CD4-positive, alpha-beta T cell treated with Interleukin-4 for 4 hours (primary cell): ENCODE results near the gene PTAR1.

Experiments used
- DNase-seq: peaks from one replicate; pipeline ENCODE4 v3.0.0-alpha.2; 2020

Gene PTAR1

GRCh38 chr9:69748304-69748703, 11.5 kb downstream of the PTAR1 start:
- no peak for DNase-seq

GRCh38 chr9:69746859-69747560, 12.8 kb downstream of the PTAR1 start:
- DNase-seq, result no peak

- DNase-seq, result no peak
These were observed 13.9 kb downstream of the PTAR1 start for GRCh38 chr9:69745716-69746437.

GRCh38 chr9:69744688-69745380, 15.0 kb downstream of the PTAR1 start:
- no peak for DNase-seq

GRCh38 chr9:69743930-69744329, 15.9 kb downstream of the PTAR1 start:
- no peak for DNase-seq

- DNase-seq, result no peak
These were observed 18.8 kb downstream of the PTAR1 start for GRCh38 chr9:69740872-69741505.

GRCh38 chr9:69731348-69731747, 28.5 kb downstream of the PTAR1 start:
- no peak for DNase-seq

GRCh38 chr9:69719983-69720382, 39.8 kb downstream of the PTAR1 start:
- no peak for DNase-seq

- DNase-seq, result no peak
These were observed 40.4 kb downstream of the PTAR1 start for GRCh38 chr9:69719367-69719766.

- DNase-seq, result no peak
These were observed 41.6 kb downstream of the PTAR1 start for GRCh38 chr9:69718218-69718617.

GRCh38 chr9:69715825-69716224, 44.0 kb downstream of the PTAR1 start:
- no peak for DNase-seq

- DNase-seq, result no peak
These were observed 44.7 kb downstream of the PTAR1 start for GRCh38 chr9:69715096-69715495.

GRCh38 chr9:69697475-69697874, 62.3 kb downstream of the PTAR1 start:
- no peak for DNase-seq

- DNase-seq, result no peak
These were observed 63.0 kb downstream of the PTAR1 start for GRCh38 chr9:69696802-69697201.

GRCh38 chr9:69689991-69690538, 69.7 kb downstream of the PTAR1 start:
- DNase-seq, result no peak

- no peak for DNase-seq
These were observed 75.9 kb downstream of the PTAR1 start for GRCh38 chr9:69683927-69684326.

- no peak for DNase-seq
These were observed 80.8 kb downstream of the PTAR1 start for GRCh38 chr9:69678843-69679538.

GRCh38 chr9:69677931-69678330, 81.9 kb downstream of the PTAR1 start:
- no peak for DNase-seq

GRCh38 chr9:69675563-69675962, 84.2 kb downstream of the PTAR1 start:
- no peak for DNase-seq

GRCh38 chr9:69674716-69675438, 84.9 kb downstream of the PTAR1 start:
- no peak for DNase-seq

- no peak for DNase-seq
These were observed 85.6 kb downstream of the PTAR1 start for GRCh38 chr9:69674112-69674685.

- no peak for DNase-seq
These were observed 86.5 kb downstream of the PTAR1 start for GRCh38 chr9:69673311-69673640.
